ENCODE data around the gene ACACB. TPM values are rescaled to one million over a fixed set of nuclear protein-coding genes. Genes with fewer than 3 reads are reported as not detected.

ACACB gene
- total RNA-seq (2022; extraction: Qiagen RNA extraction; ENCODE audit: low read depth): 9.1 to 15.6 TPM (median 11.2 TPM) in 5 replicates

GRCh38 chr12:109115758-109116610, at the start of gene ACACB:
Gene ACACB, plus strand, starts transcription at chr12:109116587. Its CDS starts 22,819 bp downstream, at chr12:109139406.

DNA sequence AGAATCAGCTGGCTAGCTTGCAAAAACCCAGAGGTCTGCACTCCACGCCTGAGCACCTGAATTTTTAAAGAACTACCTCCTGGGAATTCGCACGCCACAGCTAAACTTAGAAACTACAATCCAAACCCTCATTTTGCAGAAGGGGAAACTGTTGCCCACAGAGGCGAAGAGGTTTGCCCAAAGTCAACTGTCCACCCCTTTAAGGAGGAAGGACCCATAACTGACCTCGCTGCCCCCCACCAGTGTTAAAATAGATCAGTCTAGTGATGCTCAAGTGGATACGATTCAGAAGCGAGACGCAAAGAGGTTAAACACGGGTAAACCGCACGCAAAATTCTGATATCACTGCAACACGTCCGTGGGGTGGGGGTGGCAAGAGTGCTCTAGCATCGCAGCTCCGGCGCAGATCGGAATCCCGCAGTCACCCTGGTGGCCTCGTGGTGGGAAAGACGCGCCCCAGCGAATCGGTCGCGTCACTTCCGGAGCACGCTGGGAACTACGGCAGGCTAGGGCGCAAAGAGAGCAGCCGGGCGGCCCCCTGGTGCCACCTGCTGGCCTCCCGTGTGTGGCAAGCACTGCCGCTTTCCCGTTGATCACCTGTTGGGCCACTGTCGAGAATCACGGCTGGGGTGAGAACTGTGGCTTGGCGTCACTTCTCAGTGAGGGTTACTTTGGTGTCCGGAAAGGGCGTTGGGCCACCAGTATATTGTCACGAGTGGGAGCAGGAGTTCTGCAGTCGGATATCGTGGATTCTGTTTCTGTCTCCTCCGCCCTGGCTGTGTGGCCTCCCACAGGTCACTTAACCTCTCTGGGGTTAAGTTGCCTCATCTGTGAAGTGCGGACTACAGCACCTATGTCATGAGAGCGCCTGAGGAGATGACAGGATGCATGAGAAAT, 23.1 kb upstream of the ACACB start, which contains the start of gene ALKBH2:
ALKBH2 (minus strand) TSS at position 451 of the 897 bp plus-strand sequence. CDS start 686 bp downstream, outside the sequence.

GRCh38 chr12:109097435-109098182, 18.8 kb upstream of the ACACB start, which contains the start of gene UNG:
Gene UNG, plus strand, starts transcription at chr12:109097597. Its CDS starts 83 bp downstream, at chr12:109097680.

GRCh38 chr12:109308534-109309380, 192.4 kb downstream of the ACACB start, which contains the start of gene FOXN4:
Gene FOXN4, minus strand, starts transcription at chr12:109309284. Its CDS starts 963 bp downstream, at chr12:109308321.

Other genes starting within 250 kb of the ACACB start
- gene DAO, start 236.5 kb upstream of the ACACB start, total RNA-seq (2022; extraction: Qiagen RNA extraction; ENCODE audit: low read depth): not detected in 5 replicates
- gene SVOP, start 95.5 kb upstream of the ACACB start, total RNA-seq (2022; extraction: Qiagen RNA extraction; ENCODE audit: low read depth): not detected in 5 replicates
- 6.3 to 10.1 TPM (median 8.6 TPM) in 5 replicates for gene USP30, start 64.0 kb upstream of the ACACB start, total RNA-seq (2022; extraction: Qiagen RNA extraction; ENCODE audit: low read depth)
- gene ALKBH2, start 23.1 kb upstream of the ACACB start, total RNA-seq (2022; extraction: Qiagen RNA extraction; ENCODE audit: low read depth): 43.0 to 52.4 TPM (median 46.9 TPM) in 5 replicates
- 81.1 to 85.2 TPM (median 82.8 TPM) in 5 replicates for gene UNG, start 19.0 kb upstream of the ACACB start, total RNA-seq (2022; extraction: Qiagen RNA extraction; ENCODE audit: low read depth)
- gene FOXN4, start 192.7 kb downstream of the ACACB start, total RNA-seq (2022; extraction: Qiagen RNA extraction; ENCODE audit: low read depth): 0.03 to 0.08 TPM (median 0.06 TPM) in 4 of 5 replicates, not detected in the other
- not detected in 5 replicates for gene MYO1H, start 231.3 kb downstream of the ACACB start, total RNA-seq (2022; extraction: Qiagen RNA extraction; ENCODE audit: low read depth)